ENCODE results near the gene TTC33. TPM values are rescaled to one million over a fixed set of nuclear protein-coding genes. Genes with fewer than 3 reads are reported as not detected.

Gene TTC33
- polyA plus RNA-seq, 1 donor from 2014 or later: 14.5 TPM

DNA sequence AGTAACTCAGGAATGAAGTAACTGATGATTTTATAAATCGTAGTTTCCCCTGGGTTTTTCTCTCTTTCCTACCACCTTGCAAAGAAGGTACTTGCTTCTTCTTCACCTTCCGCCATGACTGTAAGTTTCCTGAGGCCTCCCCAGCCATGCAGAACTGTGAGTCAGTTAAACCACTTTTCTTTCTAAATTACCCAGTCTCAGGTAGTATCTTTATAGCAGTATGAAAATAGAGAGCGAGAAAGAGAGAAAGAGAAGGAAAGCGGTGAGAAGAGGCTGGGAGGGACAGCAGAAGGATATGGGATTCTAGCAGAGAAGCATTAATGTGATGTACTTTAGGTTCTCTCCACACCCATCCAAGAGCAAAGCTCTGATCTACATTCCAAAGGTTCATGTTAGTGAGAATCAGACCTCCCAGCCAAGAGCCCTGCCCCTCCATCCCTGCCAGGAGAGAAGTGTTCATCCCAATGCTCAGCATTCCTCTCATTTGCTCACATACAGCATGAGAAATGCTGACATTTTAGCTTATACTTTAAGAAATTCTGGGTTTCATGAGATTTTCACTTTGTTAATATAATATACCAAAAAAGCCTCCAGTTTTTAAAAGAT, 261.0 kb downstream of the TTC33 start:
- peak overlapping the region in 1 of 3 donors; percentile 51 for H3K27ac Mint-ChIP-seq
- no peak overlapping the region for H3K4me3 Mint-ChIP-seq

DNA sequence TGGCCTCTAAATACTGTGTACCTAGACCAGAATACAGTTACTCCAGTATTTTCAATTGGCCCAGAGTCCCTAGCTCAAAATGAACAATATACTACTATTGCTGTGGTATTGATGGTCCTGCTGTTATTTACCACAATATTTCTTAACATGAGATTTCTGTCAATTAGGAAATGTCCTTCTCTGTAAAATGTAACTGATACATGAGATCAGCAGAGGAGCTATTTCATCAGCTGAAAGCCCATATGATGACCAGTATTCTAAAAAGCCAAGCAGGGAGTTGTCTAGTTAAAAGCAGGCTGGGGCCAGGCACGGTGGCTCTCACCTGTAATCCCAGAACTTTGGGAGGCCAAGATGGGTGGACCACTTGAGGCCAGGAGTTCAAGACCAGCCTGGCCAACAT, 263.7 kb downstream of the TTC33 start:
- Mint-ChIP-seq H3K27me3 (no peaks in the 10 kb centered on the region), H3K9me3 (peaks cover 0 to 5% (median 0%) of the 10 kb centered on the region in 3 donors), H3K4me1 (peaks cover 10 to 27% (median 17%) of the 10 kb centered on the region in 3 donors), H3K36me3 (peaks cover 2% of the 10 kb centered on the region), H3K4me3 (no peak overlapping the region), H3K27ac (peak overlapping the region in 1 of 3 donors; percentile 95)

More for the DNA sequence above, 261.0 kb downstream of the TTC33 start:
- Mint-ChIP-seq H3K4me1 (peaks cover 9 to 13% (median 12%) of the 10 kb centered on the region in 3 donors), H3K27me3 (no peaks in the 10 kb centered on the region), H3K36me3 (peaks cover 2% of the 10 kb centered on the region), H3K9me3 (peaks cover 0 to 5% (median 0%) of the 10 kb centered on the region in 3 donors)

DNA sequence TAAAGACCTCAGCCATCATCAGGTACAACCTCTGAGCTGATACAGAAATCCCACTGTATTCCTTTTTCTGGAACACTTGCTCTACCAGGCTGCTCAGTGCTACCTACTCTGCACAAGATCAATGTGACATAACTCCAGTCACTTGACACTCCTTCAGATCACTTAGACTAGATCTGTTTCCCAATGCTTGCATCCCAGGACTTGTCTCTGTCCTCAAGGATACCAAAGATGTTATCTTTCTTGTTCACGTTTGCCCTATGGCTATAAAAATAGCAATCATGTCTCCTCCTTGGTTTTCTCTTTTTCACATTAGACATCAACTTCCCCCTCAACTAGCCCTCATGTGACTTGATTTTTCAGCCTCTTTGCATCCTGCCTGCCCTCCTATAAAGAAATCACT, 264.1 kb downstream of the TTC33 start:
- H3K36me3 Mint-ChIP-seq: peaks cover 2% of the 10 kb centered on the region

DNA sequence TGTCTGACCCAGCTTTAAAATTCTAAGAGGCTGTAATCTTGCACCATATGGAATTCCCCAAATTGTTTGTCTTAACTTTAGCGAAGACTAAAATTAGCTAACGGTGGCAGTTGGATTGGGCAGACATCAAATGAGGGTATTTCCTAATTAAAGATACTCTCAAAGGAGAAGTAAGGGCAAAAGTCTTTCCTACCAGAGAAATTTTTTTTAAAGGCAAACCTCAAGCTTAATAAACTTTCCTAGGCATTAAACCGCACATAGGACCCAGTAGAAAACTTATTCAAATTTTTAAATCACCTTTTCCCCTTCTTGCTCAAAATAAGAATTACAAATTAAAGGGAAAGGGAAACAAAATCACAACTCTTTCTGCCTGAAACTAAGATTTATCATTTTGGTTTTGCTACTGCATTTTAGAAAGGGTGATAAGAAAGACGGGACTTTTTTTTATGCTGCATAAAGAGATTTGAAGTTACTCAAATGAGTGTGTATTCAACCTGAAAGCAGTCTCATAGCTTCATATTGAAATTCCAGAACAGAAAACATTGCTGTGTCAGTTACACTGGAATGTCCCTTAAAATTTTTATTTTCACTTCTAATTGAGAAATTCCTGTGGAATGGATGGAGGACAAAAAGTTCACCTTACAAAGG, 265.2 kb downstream of the TTC33 start:
- peaks cover 2% of the 10 kb centered on the region for H3K36me3 Mint-ChIP-seq
- peaks cover 22 to 41% (median 31%) of the 10 kb centered on the region in 3 donors for H3K4me1 Mint-ChIP-seq
- peaks cover 0 to 5% (median 0%) of the 10 kb centered on the region in 3 donors for H3K9me3 Mint-ChIP-seq
- H3K4me3 Mint-ChIP-seq: peak overlapping the region in 1 of 4 donors; percentile 4
- H3K27ac Mint-ChIP-seq: no peak overlapping the region
- H3K27me3 Mint-ChIP-seq: no peaks in the 10 kb centered on the region

More for the DNA sequence above, 264.1 kb downstream of the TTC33 start:
- H3K27ac Mint-ChIP-seq: peak overlapping the region in 1 of 3 donors; percentile 95
- no peaks in the 10 kb centered on the region for H3K27me3 Mint-ChIP-seq
- peaks cover 0 to 5% (median 0%) of the 10 kb centered on the region in 3 donors for H3K9me3 Mint-ChIP-seq
- peaks cover 14 to 31% (median 21%) of the 10 kb centered on the region in 3 donors for H3K4me1 Mint-ChIP-seq
- no peak overlapping the region for H3K4me3 Mint-ChIP-seq

DNA sequence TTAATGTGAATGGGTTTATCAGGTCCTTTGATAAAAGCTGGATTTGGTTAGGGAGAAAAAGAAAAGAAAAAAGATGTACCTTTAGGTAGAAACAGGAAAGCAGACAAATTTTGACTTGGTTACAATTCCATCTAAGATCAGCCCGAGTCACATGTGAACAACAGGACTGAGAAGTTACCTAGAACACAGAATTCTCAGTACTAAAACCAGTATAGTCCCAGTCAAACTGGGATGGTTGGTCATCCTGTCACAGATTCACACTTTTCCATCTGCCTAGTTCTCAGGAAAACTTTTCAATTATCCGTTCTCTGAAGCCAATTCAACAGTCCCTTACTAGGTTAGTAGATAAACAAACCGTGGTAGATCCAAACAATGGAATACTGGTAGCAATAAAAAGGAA, 266.3 kb downstream of the TTC33 start:
- no peaks in the 10 kb centered on the region for H3K27me3 Mint-ChIP-seq
- H3K9me3 Mint-ChIP-seq: peaks cover 0 to 5% (median 0%) of the 10 kb centered on the region in 3 donors
- peaks cover 32 to 53% (median 43%) of the 10 kb centered on the region in 3 donors for H3K4me1 Mint-ChIP-seq
- no peak overlapping the region for H3K4me3 Mint-ChIP-seq
- peaks cover 2% of the 10 kb centered on the region for H3K36me3 Mint-ChIP-seq
- H3K27ac Mint-ChIP-seq: no peak overlapping the region

DNA sequence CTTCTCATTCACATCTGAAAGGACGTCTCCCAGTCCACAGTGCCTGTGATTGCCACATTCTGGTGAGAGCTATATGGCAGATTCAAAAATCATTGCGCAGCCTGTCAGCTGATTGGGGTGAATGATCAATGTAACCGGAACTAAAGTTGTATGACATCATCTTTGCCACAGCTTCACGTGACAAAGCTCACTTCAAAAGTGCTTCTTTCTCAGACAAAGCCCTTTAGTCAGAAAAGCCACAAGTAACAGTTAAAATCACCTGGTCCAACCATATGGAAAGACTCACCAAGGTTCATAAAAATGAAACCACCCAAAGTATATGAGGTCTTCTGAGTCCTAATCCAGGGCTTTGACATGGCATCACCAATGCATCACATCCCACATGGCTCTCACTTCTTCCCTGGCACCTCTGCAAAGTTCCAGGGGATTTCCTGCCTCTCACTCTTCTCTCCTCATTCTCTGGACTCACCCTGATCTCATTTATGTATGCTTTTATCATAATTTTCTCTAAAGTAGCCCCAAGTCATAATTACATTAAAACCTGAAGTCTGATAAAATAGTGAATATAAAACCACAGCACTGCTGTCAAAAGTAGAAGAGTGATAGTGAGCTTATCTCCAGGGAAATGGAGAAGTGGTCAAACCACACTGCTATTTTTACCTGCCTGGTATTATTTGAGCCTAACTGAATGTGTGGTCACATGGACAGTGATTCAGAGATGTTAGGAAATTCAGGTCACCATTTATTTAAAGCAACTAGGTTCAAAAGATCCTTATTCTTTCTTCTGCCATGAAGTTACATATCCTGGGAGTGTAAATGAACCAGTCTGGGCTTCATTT, 269.1 kb downstream of the TTC33 start:
- H3K27me3 Mint-ChIP-seq: no peaks in the 10 kb centered on the region
- H3K9me3 Mint-ChIP-seq: no peaks in the 10 kb centered on the region
- peaks cover 34 to 56% (median 44%) of the 10 kb centered on the region in 3 donors for H3K4me1 Mint-ChIP-seq
- peak overlapping the region; percentile 21 to 72 (median 54) for H3K27ac Mint-ChIP-seq
- H3K36me3 Mint-ChIP-seq: no peaks in the 10 kb centered on the region
- peak overlapping the region in 3 of 4 donors; percentile 7 to 77 (median 34) for H3K4me3 Mint-ChIP-seq

DNA sequence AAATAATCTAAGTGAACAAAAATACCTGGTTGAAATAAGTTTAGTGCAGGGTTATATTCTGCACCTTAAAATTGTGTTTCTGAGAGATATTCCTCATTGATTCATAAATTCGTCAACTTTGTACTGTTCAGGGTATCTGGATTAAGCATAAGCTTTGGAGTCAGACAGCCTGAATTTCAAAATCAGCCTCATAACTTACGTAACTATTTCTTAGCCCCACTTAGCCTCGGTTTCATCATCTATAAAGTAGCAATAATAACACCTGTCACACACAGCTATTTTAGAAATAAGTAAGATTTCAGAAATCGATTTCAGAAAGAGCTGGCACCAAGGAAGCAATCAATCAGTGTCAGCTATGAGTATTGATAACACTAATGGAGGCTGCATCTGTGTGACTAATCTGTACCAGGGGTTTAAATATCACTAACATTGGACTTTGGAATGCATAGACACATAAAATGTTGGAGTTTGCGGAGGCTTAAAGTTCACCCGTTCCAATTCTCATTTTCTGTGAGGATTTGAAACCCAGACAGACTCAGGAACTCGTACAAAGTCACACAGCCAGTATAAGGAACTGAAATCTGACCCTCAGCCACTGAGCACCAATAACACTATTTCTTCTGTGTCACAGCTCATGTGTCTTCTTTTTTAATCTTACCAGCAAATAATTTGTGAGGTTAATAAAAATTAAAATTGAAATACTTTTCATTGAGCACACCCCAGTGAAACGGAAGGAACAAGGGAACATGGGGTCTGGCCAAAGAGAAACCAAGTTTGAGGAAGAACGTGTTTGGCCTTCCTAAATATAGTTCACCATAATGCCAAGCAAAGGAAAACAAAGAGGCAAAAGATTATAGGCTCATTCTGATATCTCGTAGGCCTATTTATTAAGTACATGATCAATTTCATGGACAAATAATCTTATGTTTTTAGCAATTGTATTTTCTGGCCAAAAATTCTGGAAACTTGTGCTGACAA, 270.5 kb downstream of the TTC33 start:
- no peaks in the 10 kb centered on the region for H3K9me3 Mint-ChIP-seq
- H3K27me3 Mint-ChIP-seq: no peaks in the 10 kb centered on the region
- H3K27ac Mint-ChIP-seq: peak overlapping the region; percentile 48 to 70 (median 69)
- peaks cover 32 to 49% (median 37%) of the 10 kb centered on the region in 3 donors for H3K4me1 Mint-ChIP-seq
- H3K36me3 Mint-ChIP-seq: no peaks in the 10 kb centered on the region
- peak overlapping the region; percentile 29 to 84 (median 76) for H3K4me3 Mint-ChIP-seq

DNA sequence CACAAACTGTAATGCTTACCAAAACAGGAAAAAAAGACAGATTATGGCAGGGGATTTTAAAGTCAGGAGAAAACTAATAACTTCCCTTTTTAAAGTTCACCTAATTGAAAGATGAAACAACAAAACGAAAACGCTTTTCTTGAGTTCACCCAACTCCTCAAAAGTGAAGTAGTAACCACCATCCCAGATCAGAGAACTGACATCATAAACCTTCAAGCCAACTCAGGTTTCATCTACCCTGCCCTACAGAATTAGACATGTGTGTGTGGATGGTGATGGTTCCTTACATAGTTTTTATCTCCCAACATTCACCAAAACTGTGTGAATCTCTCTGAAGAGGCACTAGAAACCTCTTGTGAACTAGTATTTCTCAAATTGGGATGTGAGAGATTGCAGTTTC, 271.3 kb downstream of the TTC33 start:
- peak overlapping the region in 2 of 3 donors; percentile 21 to 27 for H3K27ac Mint-ChIP-seq
- peaks cover 31 to 48% (median 36%) of the 10 kb centered on the region in 3 donors for H3K4me1 Mint-ChIP-seq
- H3K27me3 Mint-ChIP-seq: no peaks in the 10 kb centered on the region
- no peaks in the 10 kb centered on the region for H3K9me3 Mint-ChIP-seq
- H3K4me3 Mint-ChIP-seq: peak overlapping the region; percentile 29 to 84 (median 76)
- no peaks in the 10 kb centered on the region for H3K36me3 Mint-ChIP-seq

DNA sequence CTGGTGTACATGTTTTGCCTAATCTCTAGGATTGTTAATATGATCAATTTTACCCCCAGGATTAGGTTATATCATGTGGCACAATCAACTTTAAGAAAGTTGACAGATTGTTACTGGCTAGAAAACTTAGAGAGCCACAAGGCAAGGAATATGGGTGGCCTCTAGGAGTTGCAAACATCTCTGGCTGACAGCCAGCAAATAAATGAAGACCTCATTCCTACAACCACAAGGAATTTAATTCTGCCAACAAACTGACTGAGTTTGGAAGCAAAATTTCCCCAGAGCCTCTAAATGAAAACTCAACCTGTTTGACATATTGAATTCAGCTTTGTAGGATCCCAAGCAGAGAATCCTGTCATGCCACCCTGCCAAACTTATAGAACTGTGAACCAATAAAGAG, 272.4 kb downstream of the TTC33 start:
- H3K4me1 Mint-ChIP-seq: peaks cover 31 to 41% (median 36%) of the 10 kb centered on the region in 3 donors
- no peaks in the 10 kb centered on the region for H3K36me3 Mint-ChIP-seq
- no peak overlapping the region for H3K27ac Mint-ChIP-seq
- no peak overlapping the region for H3K4me3 Mint-ChIP-seq
- no peaks in the 10 kb centered on the region for H3K9me3 Mint-ChIP-seq
- H3K27me3 Mint-ChIP-seq: no peaks in the 10 kb centered on the region

DNA sequence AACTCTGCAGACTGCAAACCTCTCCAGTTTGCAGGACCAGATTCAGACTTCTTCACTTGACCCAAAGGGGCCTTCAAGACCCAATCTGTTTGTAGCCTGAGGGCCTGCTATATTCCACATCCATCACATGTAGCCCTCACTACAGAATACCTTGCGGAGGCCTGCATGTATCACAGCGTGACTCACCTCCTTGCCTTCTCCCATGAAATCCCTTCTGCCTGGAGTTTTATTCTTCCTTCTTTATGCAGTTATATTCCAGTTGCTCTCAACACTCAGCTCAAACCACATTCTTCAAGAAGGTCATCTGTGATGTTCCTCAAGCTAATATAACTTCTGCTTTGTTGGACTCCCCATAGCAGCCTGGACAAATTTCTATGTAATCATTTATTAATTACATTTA, 274.5 kb downstream of the TTC33 start:
- Mint-ChIP-seq H3K27me3 (no peaks in the 10 kb centered on the region), H3K4me3 (no peak overlapping the region), H3K9me3 (no peaks in the 10 kb centered on the region), H3K27ac (no peak overlapping the region), H3K4me1 (peaks cover 22 to 25% (median 24%) of the 10 kb centered on the region in 3 donors), H3K36me3 (no peaks in the 10 kb centered on the region)

DNA sequence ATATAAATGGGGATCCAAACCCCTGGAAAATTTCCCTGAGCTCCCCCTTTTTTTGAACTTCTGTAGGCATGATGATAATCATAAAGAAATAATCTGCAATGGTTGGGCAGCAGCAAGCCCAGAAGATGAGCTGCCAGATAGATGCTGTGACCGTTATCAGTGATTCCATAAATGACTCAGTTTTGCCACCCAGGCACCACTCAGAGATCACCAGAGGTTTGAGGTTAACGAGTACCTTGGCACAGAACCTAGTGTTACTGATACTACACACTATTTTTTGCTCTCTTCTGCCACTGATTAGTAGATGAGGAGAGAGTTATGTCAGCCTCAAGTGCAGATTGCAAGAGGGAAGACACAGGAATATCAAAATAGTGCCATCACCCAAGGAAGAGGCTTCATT, 275.4 kb downstream of the TTC33 start:
- Mint-ChIP-seq H3K4me3 (no peak overlapping the region), H3K36me3 (peaks cover 1% of the 10 kb centered on the region), H3K27me3 (no peaks in the 10 kb centered on the region), H3K9me3 (peaks cover 0 to 4% (median 0%) of the 10 kb centered on the region in 3 donors), H3K4me1 (peaks cover 15 to 17% (median 16%) of the 10 kb centered on the region in 3 donors), H3K27ac (no peak overlapping the region)

DNA sequence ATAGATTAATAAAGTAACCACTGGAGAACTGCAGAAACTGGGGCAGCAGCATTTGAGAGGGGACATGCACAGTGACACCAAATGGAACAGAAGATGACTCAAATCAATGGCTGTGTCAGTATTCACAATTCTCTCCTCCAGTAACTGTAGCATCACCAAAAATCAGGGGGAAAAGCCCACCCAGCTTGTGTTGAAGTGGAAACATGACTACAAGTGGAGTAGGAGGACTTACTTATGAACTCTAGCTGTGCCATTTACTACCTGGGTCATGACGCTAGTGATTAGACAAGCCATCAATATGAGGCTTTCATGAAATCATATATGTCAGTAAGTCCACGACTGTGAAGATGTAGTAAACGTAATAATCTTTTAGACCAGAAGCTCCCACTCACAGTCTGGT, 275.8 kb downstream of the TTC33 start:
- H3K27ac Mint-ChIP-seq: no peak overlapping the region
- H3K9me3 Mint-ChIP-seq: peaks cover 0 to 4% (median 0%) of the 10 kb centered on the region in 3 donors
- H3K4me1 Mint-ChIP-seq: peaks cover 11 to 13% (median 11%) of the 10 kb centered on the region in 3 donors
- no peak overlapping the region for H3K4me3 Mint-ChIP-seq
- H3K27me3 Mint-ChIP-seq: no peaks in the 10 kb centered on the region
- H3K36me3 Mint-ChIP-seq: peaks cover 1% of the 10 kb centered on the region

DNA sequence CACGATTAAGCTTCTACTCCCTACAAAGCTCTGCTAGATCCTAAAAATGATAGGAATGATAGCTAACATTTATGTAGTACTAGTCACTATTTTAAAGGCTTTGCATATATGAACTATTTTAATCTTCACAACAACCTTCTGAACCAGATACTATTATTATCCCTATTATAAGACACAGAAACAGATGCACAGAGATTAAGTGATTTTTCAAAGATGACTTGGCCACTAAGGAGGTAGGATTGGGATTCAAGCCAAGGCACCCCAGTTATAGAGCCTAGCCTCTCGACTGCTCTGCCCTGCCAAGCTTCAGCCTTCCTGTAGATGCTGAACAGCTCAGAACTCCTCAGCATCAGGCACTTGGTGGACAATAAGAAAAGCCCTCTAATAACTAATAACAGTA, 277.0 kb downstream of the TTC33 start:
- no peak overlapping the region for H3K4me3 Mint-ChIP-seq
- H3K4me1 Mint-ChIP-seq: peaks cover 0 to under 1% (median 0%) of the 10 kb centered on the region in 3 donors
- H3K36me3 Mint-ChIP-seq: peaks cover 1% of the 10 kb centered on the region
- H3K9me3 Mint-ChIP-seq: peaks cover 0 to 4% (median 0%) of the 10 kb centered on the region in 3 donors
- H3K27me3 Mint-ChIP-seq: no peaks in the 10 kb centered on the region
- H3K27ac Mint-ChIP-seq: no peak overlapping the region
